ENCODE results near the gene RAP1GAP. TPM values are rescaled to one million over a fixed set of nuclear protein-coding genes. Genes with fewer than 3 reads are reported as not detected.

Gene RAP1GAP
- total and polyA plus RNA-seq, 9 of the 15 experiments (the other 6 are each of a cell fraction or from before 2014, with no cell fraction given) = 0.29 to 30.2 (median 19.2) TPM

DNA sequence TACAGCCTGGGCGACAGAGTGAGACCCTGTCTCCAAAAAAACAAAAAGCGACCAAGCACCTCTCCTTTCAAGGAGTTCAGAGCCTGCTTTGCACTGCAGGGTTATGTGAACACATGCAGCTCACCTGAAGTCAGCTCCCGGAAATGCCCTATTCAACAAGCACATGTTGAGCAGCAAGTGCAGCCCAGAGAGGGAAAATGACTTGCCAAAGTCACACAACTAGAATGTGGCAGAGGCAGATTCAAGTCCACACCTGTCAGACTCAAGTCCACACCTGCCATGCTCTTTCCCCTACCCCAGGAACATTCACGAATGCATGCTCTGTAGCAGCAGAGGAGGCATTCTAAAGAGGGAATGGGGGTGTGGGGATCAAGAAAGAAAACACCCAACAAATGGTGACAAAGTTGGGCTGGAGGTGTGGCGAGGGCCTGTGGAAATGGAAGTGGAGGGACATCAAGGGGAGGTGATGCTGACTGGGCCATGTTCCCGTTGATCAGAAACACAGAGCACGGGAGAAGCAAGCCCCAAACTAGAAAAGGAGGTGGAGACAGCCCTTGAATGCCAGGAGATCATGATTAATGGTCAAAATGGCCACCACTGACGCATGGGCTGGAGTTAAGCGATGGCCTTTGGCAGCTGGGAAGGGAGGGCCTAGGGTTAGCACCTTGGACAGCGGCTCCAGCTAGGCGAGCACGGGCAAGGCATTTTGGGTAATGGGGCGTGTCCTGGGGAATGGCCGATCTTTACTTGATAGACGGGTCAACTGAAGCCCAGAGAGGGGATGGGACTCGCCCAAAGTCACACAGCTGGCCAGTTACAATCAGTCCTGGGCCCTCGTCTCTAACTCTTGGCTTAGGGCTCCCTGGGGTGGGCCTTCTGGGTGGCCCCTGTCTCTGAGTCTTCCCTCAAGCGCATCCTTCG lies 21.5 kb downstream of the RAP1GAP start:
- Histone ChIP-seq H3K27me3 (ENCODE audit: control insufficient read depth in 2 of 2, insufficient read depth in 2 of 2, low read length in 2 of 2) (no peaks in the 10 kb centered on the region; a peak in 1 of 5 replicates), H3K9ac (ENCODE audit: insufficient read depth in 1 of 2, low read depth in 2 of 2, low read length in 2 of 2) (no peak overlapping the region), H3K4me1 (replicated peaks in 1 of 2; ENCODE audit: control insufficient read depth in 2 of 2, insufficient read depth in 2 of 2, low read length in 2 of 2) (peaks cover 20 to 42% of the 10 kb centered on the region in 2 experiments; a peak in 4 of 5 replicates), H3K79me2 (ENCODE audit: control insufficient read depth, insufficient read depth, low read length) (peaks cover 14% of the 10 kb centered on the region), H3K27ac (ENCODE audit: extremely low read depth, low read depth, low read length) (no peak overlapping the region), H3K9me3 (replicated peaks; ENCODE audit: control insufficient read depth, insufficient read depth, low read depth, low read length) (no peaks in the 10 kb centered on the region), H3K4me2 (ENCODE audit: insufficient read depth, low read length) (peak overlapping the region; percentile 11; the same call in 1 of the 2 replicates), H4K20me1 (replicated peaks; ENCODE audit: control insufficient read depth, insufficient read depth, low read length) (peaks cover 37% of the 10 kb centered on the region), H3K36me3 (ENCODE audit: control insufficient read depth, insufficient read depth, low read length) (peaks cover 16% of the 10 kb centered on the region; the same call in 2 of the 3 replicates), H2AFZ (ENCODE audit: low read depth, low read length) (no peak overlapping the region; the same call in 1 of the 2 replicates), H3K9me1 (ENCODE audit: control insufficient read depth, insufficient read depth, low read length) (peaks cover 7% of the 10 kb centered on the region), H3K4me3 (no peak overlapping the region)
- ATAC-seq (peak; percentile 92), DNase-seq (ENCODE audit: extremely low read depth in 1 of 4, low spot score in 3 of 4) (peak; percentile 87 to 98 (median 90)), FAIRE-seq (peak; percentile 100)
- ChIA-PET POLR2A (interaction anchor here (0.6 to 1.0 kb wide), 5 partner anchors 9 to 124 kb away, joined by 3 to 11 read pairs (median 4); no protein-coding TSS in a partner anchor), CTCF (ENCODE audit: low intra/inter-chr PET ratio) (no interaction called here)
- BruUV-seq (replicated peaks) = no TSS peak
- in situ Hi-C loops (cut with MboI) (no loop called here), intact Hi-C loops (cut with micrococcal nuclease) (no loop called here)
- WGBS (ENCODE audit: insufficient coverage, low coverage, missing lambda C conversion rate) = 21% methylated on average over 19 of the region's 19 CpGs
- TF ChIP-seq RAD21 (CRISPR knock-in tag; conservative IDR thresholded peaks at IDR 0.05 in 1 of 2, IDR thresholded peaks at IDR 0.05 in 1 of 2) = peak in 1 of 2 experiments; percentile 38; a peak in 2 of 4 replicates
- TF ChIP-seq ZNF282 (CRISPR knock-in tag; IDR thresholded peaks at IDR 0.05) = peak; percentile 84; the same call in 1 of the 2 replicates
- peak; percentile 84; the same call in 1 of the 2 replicates for TF ChIP-seq ZNF431 (CRISPR knock-in tag; IDR thresholded peaks at IDR 0.05)
- TF ChIP-seq SAFB2 (IDR thresholded peaks at IDR 0.05; ENCODE audit: borderline replicate concordance, low read depth, low read length, severe bottlenecking) = no peak
- TF ChIP-seq PRMT5 (CRISPR knock-in tag; IDR thresholded peaks at IDR 0.05) = peak; percentile 97
- TF ChIP-seq MAZ (CRISPR knock-in tag; conservative IDR thresholded peaks at IDR 0.05 in 1 of 2, IDR thresholded peaks at IDR 0.05 in 1 of 2) = peak; percentile 52 to 98; a peak in 3 of 4 replicates
- TF ChIP-seq, protein P1, sequence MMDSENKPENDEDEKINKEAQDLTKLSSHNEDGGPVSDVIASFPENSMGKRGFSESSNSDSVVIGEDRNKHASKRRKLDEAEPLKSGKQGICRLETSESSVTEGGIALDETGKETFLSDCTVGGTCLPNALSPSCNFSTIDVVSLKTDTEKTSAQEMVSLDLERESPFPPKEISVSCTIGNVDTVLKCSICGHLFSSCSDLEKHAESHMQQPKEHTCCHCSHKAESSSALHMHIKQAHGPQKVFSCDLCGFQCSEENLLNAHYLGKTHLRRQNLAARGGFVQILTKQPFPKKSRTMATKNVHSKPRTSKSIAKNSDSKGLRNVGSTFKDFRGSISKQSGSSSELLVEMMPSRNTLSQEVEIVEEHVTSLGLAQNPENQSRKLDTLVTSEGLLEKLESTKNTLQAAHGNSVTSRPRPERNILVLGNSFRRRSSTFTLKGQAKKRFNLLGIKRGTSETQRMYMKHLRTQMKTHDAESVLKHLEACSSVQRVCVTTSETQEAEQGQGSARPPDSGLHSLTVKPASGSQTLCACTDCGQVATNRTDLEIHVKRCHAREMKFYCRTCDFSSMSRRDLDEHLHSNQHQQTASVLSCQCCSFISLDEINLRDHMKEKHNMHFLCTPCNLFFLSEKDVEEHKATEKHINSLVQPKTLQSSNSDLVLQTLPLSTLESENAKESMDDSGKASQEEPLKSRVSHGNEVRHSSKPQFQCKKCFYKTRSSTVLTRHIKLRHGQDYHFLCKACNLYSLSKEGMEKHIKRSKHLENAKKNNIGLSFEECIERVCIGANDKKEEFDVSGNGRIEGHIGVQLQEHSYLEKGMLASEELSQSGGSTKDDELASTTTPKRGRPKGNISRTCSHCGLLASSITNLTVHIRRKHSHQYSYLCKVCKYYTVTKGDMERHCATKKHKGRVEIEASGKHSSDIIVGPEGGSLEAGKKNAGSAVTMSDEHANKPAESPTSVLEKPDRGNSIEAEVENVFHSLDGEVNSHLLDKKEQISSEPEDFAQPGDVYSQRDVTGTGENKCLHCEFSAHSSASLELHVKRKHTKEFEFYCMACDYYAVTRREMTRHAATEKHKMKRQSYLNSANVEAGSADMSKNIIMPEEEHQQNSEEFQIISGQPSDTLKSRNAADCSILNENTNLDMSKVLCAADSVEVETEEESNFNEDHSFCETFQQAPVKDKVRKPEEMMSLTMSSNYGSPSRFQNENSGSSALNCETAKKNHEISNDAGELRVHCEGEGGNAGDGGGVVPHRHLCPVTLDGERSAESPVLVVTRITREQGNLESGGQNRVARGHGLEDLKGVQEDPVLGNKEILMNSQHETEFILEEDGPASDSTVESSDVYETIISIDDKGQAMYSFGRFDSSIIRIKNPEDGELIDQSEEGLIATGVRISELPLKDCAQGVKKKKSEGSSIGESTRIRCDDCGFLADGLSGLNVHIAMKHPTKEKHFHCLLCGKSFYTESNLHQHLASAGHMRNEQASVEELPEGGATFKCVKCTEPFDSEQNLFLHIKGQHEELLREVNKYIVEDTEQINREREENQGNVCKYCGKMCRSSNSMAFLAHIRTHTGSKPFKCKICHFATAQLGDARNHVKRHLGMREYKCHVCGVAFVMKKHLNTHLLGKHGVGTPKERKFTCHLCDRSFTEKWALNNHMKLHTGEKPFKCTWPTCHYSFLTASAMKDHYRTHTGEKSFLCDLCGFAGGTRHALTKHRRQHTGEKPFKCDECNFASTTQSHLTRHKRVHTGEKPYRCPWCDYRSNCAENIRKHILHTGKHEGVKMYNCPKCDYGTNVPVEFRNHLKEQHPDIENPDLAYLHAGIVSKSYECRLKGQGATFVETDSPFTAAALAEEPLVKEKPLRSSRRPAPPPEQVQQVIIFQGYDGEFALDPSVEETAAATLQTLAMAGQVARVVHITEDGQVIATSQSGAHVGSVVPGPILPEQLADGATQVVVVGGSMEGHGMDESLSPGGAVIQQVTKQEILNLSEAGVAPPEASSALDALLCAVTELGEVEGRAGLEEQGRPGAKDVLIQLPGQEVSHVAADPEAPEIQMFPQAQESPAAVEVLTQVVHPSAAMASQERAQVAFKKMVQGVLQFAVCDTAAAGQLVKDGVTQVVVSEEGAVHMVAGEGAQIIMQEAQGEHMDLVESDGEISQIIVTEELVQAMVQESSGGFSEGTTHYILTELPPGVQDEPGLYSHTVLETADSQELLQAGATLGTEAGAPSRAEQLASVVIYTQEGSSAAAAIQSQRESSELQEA (IDR thresholded peaks at IDR 0.05; ENCODE audit: low read depth) = no peak
- TF ChIP-seq TAL1 (IDR thresholded peaks at IDR 0.05) = peak; percentile 24
- peak; percentile 61 for TF ChIP-seq NEUROD1 (IDR thresholded peaks at IDR 0.05; ENCODE audit: borderline replicate concordance, low read depth, low read length, partially characterized antibody)
- TF ChIP-seq FOXK1 (CRISPR knock-in tag; IDR thresholded peaks at IDR 0.05; ENCODE audit: borderline replicate concordance) = peak; percentile 99
- no peak for TF ChIP-seq EGR1 (conservative IDR thresholded peaks at IDR 0.05)

Data from K562 (cell line).